ENCODE measurements around the gene HEYL. TPM values are rescaled to one million over a fixed set of nuclear protein-coding genes. Genes with fewer than 3 reads are reported as not detected.

Gene HEYL
- total RNA-seq, 4 donors from 2014 or later, result 0.42 to 3.0 (median 1.6) TPM

- no peak overlapping the region for H3K4me3 ChIP-seq (ENCODE audit: low read depth, poor library complexity, severe bottlenecking)
- TF ChIP-seq, protein P1, sequence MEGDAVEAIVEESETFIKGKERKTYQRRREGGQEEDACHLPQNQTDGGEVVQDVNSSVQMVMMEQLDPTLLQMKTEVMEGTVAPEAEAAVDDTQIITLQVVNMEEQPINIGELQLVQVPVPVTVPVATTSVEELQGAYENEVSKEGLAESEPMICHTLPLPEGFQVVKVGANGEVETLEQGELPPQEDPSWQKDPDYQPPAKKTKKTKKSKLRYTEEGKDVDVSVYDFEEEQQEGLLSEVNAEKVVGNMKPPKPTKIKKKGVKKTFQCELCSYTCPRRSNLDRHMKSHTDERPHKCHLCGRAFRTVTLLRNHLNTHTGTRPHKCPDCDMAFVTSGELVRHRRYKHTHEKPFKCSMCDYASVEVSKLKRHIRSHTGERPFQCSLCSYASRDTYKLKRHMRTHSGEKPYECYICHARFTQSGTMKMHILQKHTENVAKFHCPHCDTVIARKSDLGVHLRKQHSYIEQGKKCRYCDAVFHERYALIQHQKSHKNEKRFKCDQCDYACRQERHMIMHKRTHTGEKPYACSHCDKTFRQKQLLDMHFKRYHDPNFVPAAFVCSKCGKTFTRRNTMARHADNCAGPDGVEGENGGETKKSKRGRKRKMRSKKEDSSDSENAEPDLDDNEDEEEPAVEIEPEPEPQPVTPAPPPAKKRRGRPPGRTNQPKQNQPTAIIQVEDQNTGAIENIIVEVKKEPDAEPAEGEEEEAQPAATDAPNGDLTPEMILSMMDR (IDR thresholded peaks at IDR 0.05), result no peak
- TF ChIP-seq POLR2A (IDR thresholded peaks at IDR 0.05), result no peak
- no peak for DNase-seq (ENCODE audit: low spot score in 2 of 2)
- 86 to 90% methylated on average over 8 of the region's 8 CpGs for WGBS, 2 donors
- intact Hi-C loops (cut with DNase I; ENCODE audit: low total_unique reads), result no loop called here
Measured at GRCh38 chr1:39663559-39663958, 24.1 kb upstream of the HEYL start.

- WGBS, 2 donors, result 90 to 92% methylated on average over 1 of the region's 1 CpG
- TF ChIP-seq, protein P1 (IDR thresholded peaks at IDR 0.05), result no peak
- TF ChIP-seq POLR2A (IDR thresholded peaks at IDR 0.05), result no peak
- DNase-seq (ENCODE audit: low spot score in 2 of 2), result no peak
- intact Hi-C loops (cut with DNase I; ENCODE audit: low total_unique reads), result no loop called here
- H3K4me3 ChIP-seq (ENCODE audit: low read depth, poor library complexity, severe bottlenecking), result no peak overlapping the region
Measured at GRCh38 chr1:39662861-39663260, 23.4 kb upstream of the HEYL start.

DNA sequence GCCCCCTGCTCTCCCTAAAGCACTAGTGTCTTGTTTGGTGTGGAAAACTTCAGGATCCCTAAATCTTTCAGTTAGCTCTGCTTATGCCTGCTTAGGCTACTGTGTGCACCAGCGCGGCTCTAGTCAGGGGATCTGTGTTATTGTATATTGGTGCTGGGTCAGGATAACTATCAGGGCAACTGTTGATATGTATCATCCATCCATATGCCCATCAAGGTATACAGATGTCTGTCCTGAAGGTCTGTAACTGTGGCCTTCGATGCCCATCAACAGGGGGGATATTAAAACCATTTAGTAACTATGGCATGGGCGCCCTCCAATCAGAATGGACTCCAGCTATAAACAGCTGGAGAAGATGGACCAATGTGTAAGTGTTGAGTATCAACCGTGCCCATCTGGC is 20.1 kb upstream of the HEYL start:
- WGBS, 2 donors, result 87 to 88% methylated on average over 5 of the region's 5 CpGs
- H3K4me3 ChIP-seq (ENCODE audit: low read depth, poor library complexity, severe bottlenecking), result no peak overlapping the region
- no peak for TF ChIP-seq POLR2A (IDR thresholded peaks at IDR 0.05)
- intact Hi-C loops (cut with DNase I; ENCODE audit: low total_unique reads), result no loop called here
- no peak for DNase-seq (ENCODE audit: low spot score in 2 of 2)

GRCh38 chr1:39659110-39659509 is 19.7 kb upstream of the HEYL start:
- TF ChIP-seq, protein P1 (IDR thresholded peaks at IDR 0.05), result no peak
- TF ChIP-seq POLR2A (IDR thresholded peaks at IDR 0.05), result no peak
- 89 to 96% methylated on average over 7 to 12 of the region's 12 CpGs for WGBS, 2 donors
- DNase-seq (ENCODE audit: low spot score in 2 of 2), result no peak
- intact Hi-C loops (cut with DNase I; ENCODE audit: low total_unique reads), result no loop called here
- no peak overlapping the region for H3K4me3 ChIP-seq (ENCODE audit: low read depth, poor library complexity, severe bottlenecking)

- intact Hi-C loops (cut with DNase I; ENCODE audit: low total_unique reads), result no loop called here
Measured at GRCh38 chr1:39657923-39658485, 18.6 kb upstream of the HEYL start.

GRCh38 chr1:39657402-39657801 is 18.0 kb upstream of the HEYL start:
- no peak for DNase-seq (ENCODE audit: low spot score in 2 of 2)
- TF ChIP-seq, protein P1 (IDR thresholded peaks at IDR 0.05), result no peak
- no peak for TF ChIP-seq POLR2A (IDR thresholded peaks at IDR 0.05)
- intact Hi-C loops (cut with DNase I; ENCODE audit: low total_unique reads), result no loop called here
- WGBS, 2 donors, result 80 to 88% methylated on average over 3 of the region's 3 CpGs
- no peak overlapping the region for H3K4me3 ChIP-seq (ENCODE audit: low read depth, poor library complexity, severe bottlenecking)

More at GRCh38 chr1:39657923-39658485, 18.6 kb upstream of the HEYL start:
- no peak overlapping the region for H3K4me3 ChIP-seq (ENCODE audit: low read depth, poor library complexity, severe bottlenecking)
- no peak for DNase-seq (ENCODE audit: low spot score in 2 of 2)
- 32 to 36% methylated on average over 6 of the region's 6 CpGs for WGBS, 2 donors
- no peak for TF ChIP-seq POLR2A (IDR thresholded peaks at IDR 0.05)
- TF ChIP-seq, protein P1 (IDR thresholded peaks at IDR 0.05), result no peak
